Activated CD8-positive, alpha-beta memory T cell treated with anti-CD3 and anti-CD28 coated beads, Interleukin-2, amount 10 ng/mL, durations not matched to agents 7 days and 5 days (primary cell): ENCODE measurements around the gene MRPL58. TPM values are rescaled to one million over a fixed set of nuclear protein-coding genes. Genes with fewer than 3 reads are reported as not detected.
"Not testable (repeated sequence)": the region's sequence is repeated elsewhere in the genome, so short reads cannot be mapped to it uniquely, and the experiment has no call there.

Source experiments
- ATAC-seq: fragments of 150-1000 bp; cut with Tn5 transposase; one replicate; pipeline ENCODE4 v1.10.0; 2021; ENCODE audit warnings: moderate library complexity
- CTCF ChIA-PET: fragments of 350-600 bp; sonication (Branson Sonifier 250); formaldehyde crosslinking; loops from one replicate; lab custom pipeline; 2021; ENCODE audit warnings: antibody characterized with exemption; lab: Charles Lee
- DNase-seq: peaks from one replicate; pipeline ENCODE4 v3.0.0-alpha.2; 2020
- H3K27ac Mint-ChIP-seq: one replicate; pipeline ENCODE4 v1.8.0; 2021; ENCODE audit warnings: mild to moderate bottlenecking, mixed read lengths
- H3K27me3 Mint-ChIP-seq: one replicate; pipeline ENCODE4 v1.8.0; 2021; ENCODE audit warnings: mixed read lengths
- H3K36me3 Mint-ChIP-seq: one replicate; pipeline ENCODE4 v1.8.0; 2021; ENCODE audit warnings: mild to moderate bottlenecking, mixed read lengths
- H3K4me1 Mint-ChIP-seq: one replicate; pipeline ENCODE4 v1.8.0; 2021; ENCODE audit warnings: mixed read lengths
- H3K4me3 Mint-ChIP-seq: one replicate; pipeline ENCODE4 v1.8.0; 2021; ENCODE audit warnings: mild to moderate bottlenecking, moderate library complexity, mixed read lengths
- H3K9me3 Mint-ChIP-seq: one replicate; pipeline ENCODE4 v1.8.0; 2022; ENCODE audit warnings: low read depth, mixed read lengths
- total RNA-seq, 2 experiments: library from RNA; stranded (reverse); gene quantifications; one replicate each; pipeline ENCODE4 v1.2.3, GENCODE V29; 2021

MRPL58 gene
- total RNA-seq, 2 experiments from 2014 or later: 45.9 to 53.1 TPM

- no peak overlapping the region for H3K4me3 Mint-ChIP-seq
- no peaks in the 10 kb centered on the region for H3K36me3 Mint-ChIP-seq
- CTCF ChIA-PET: interaction anchor here (1.7 to 2.0 kb wide), 2 partner anchors 16 to 33 kb away, joined by 4 to 9 read pairs; no protein-coding TSS in a partner anchor
- ATAC-seq: no peak
- H3K27ac Mint-ChIP-seq: no peak overlapping the region
- H3K4me1 Mint-ChIP-seq: peaks cover 5% of the 10 kb centered on the region
- peaks cover 16% of the 10 kb centered on the region for H3K27me3 Mint-ChIP-seq
- no peaks in the 10 kb centered on the region for H3K9me3 Mint-ChIP-seq
- DNase-seq: no peak
These were observed 18.0 kb upstream of the MRPL58 start for GRCh38 chr17:74994440-74994839.

DNA sequence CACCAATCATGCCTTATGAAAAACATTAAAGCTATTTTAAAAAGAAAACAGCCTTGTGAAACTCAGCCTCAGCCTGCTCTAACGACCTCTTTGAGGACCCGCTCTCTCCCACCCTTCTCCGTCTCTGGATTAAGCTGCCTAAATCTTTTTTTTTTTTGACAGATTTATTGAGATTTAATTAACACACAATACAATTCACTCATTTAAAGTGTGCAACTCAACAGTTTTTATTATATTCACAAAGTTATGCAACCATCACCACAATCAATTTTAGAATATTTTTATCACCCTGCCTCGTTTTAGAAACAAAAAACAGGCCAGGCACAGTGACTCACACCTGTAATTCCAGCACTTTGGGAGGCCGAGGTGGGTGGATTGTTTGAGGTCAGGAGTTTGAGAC, 16.6 kb upstream of the MRPL58 start:
- peaks cover 5% of the 10 kb centered on the region for H3K4me1 Mint-ChIP-seq

GRCh38 chr17:74998783-74999182, 13.7 kb upstream of the MRPL58 start:
- CTCF ChIA-PET: interaction anchor here (0.7 to 1.1 kb wide), 2 partner anchors 37 to 38 kb away, joined by 3 to 4 read pairs; no protein-coding TSS in a partner anchor
- Mint-ChIP-seq H3K4me3 (no peak overlapping the region), H3K27me3 (no peaks in the 10 kb centered on the region), H3K4me1 (peaks cover 5% of the 10 kb centered on the region), H3K9me3 (no peaks in the 10 kb centered on the region), H3K36me3 (no peaks in the 10 kb centered on the region), H3K27ac (no peak overlapping the region)
- ATAC-seq: peak; percentile 16
- no peak for DNase-seq

More for the DNA sequence above, 16.6 kb upstream of the MRPL58 start:
- H3K27me3 Mint-ChIP-seq: peaks cover 6% of the 10 kb centered on the region
- no peak for DNase-seq
- CTCF ChIA-PET: interaction anchor here (1.8 kb wide), 1 partner anchor 11 kb away, joined by 3 read pairs; no protein-coding TSS in a partner anchor
- no peaks in the 10 kb centered on the region for H3K36me3 Mint-ChIP-seq
- ATAC-seq: no peak
- H3K27ac Mint-ChIP-seq: no peak overlapping the region
- H3K4me3 Mint-ChIP-seq: no peak overlapping the region
- H3K9me3 Mint-ChIP-seq: no peaks in the 10 kb centered on the region

DNA sequence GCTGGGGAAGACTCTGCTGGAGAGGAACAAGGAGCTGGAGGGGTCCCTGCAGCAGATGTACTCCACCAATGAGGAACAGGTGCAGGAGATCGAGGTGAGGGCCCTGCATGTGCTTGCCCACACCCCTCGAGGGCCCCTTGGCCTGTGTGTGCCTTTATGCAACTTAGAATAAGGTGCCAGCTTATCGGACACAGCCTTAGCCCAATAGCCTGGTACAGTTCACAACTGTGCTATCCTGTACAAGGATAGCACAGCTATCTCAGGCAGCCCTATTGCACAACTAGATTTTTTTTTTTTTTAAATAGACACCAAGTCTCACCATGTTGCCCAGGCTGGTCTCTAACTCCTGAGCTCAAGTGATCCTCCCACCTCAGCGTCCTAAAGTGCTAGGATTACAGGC, 12.9 kb upstream of the MRPL58 start:
- no peak for ATAC-seq
- H3K4me3 Mint-ChIP-seq: no peak overlapping the region
- no peak overlapping the region for H3K27ac Mint-ChIP-seq
- H3K36me3 Mint-ChIP-seq: no peaks in the 10 kb centered on the region
- CTCF ChIA-PET: interaction anchor here (0.6 to 1.3 kb wide), 4 partner anchors 13 to 602 kb away, joined by 3 to 5 read pairs (median 4); partner anchors contain the start of gene MRPL58
- H3K9me3 Mint-ChIP-seq: no peaks in the 10 kb centered on the region
- peaks cover 5% of the 10 kb centered on the region for H3K4me1 Mint-ChIP-seq
- H3K27me3 Mint-ChIP-seq: no peaks in the 10 kb centered on the region
- no peak for DNase-seq

- Mint-ChIP-seq H3K27ac (no peak overlapping the region), H3K36me3 (no peaks in the 10 kb centered on the region), H3K27me3 (peaks cover 3% of the 10 kb centered on the region), H3K4me3 (no peak overlapping the region), H3K9me3 (no peaks in the 10 kb centered on the region), H3K4me1 (peaks cover 5% of the 10 kb centered on the region)
- DNase-seq: no peak
- no peak for ATAC-seq
- CTCF ChIA-PET: interaction anchor here (1.9 to 2.6 kb wide), 2 partner anchors 10 to 40 kb away, joined by 6 to 7 read pairs; partner anchors contain the start of gene MRPL58
These were observed 10.3 kb upstream of the MRPL58 start for GRCh38 chr17:75001915-75002843.

GRCh38 chr17:75003070-75003956, 9.2 kb upstream of the MRPL58 start:
- H3K36me3 Mint-ChIP-seq: no peaks in the 10 kb centered on the region
- H3K9me3 Mint-ChIP-seq: no peaks in the 10 kb centered on the region
- ATAC-seq: no peak
- H3K4me3 Mint-ChIP-seq: no peak overlapping the region
- CTCF ChIA-PET: interaction anchor here (0.6 to 1.9 kb wide), 4 partner anchors 9 to 466 kb away, joined by 3 to 6 read pairs (median 4); partner anchors contain the start of gene MRPL58
- H3K27ac Mint-ChIP-seq: no peak overlapping the region
- H3K27me3 Mint-ChIP-seq: peaks cover 6% of the 10 kb centered on the region
- peaks cover 5% of the 10 kb centered on the region for H3K4me1 Mint-ChIP-seq
- DNase-seq: no peak

- DNase-seq: no peak
- H3K27ac Mint-ChIP-seq: no peak overlapping the region
- CTCF ChIA-PET: interaction anchor here (1.3 to 1.4 kb wide), 2 partner anchors 43 to 46 kb away, joined by 4 to 5 read pairs; no protein-coding TSS in a partner anchor
- no peak for ATAC-seq
- peaks cover 6% of the 10 kb centered on the region for H3K27me3 Mint-ChIP-seq
- no peaks in the 10 kb centered on the region for H3K9me3 Mint-ChIP-seq
- no peak overlapping the region for H3K4me3 Mint-ChIP-seq
- no peaks in the 10 kb centered on the region for H3K4me1 Mint-ChIP-seq
- no peaks in the 10 kb centered on the region for H3K36me3 Mint-ChIP-seq
These were observed 8.5 kb upstream of the MRPL58 start for GRCh38 chr17:75003957-75004355.

DNA sequence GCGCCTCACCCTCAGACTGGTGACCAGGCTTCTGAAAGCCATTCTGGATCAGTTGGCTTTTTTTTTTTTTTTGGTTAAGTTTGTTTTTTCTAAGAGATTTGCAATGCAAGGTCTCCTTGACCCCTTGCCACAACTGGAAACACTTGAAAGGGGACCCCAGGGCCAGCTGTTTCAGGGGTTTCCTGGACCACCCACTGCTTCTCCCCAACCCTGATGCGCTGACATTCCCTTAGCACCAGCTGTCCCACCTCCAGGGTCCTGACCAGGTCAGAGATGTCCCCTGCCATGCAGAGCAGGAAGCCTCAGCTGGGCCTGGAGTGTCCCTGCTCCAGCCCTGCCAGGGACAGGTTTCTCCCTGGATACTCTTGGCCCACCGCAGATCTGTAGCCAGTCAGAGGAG, 8.1 kb upstream of the MRPL58 start:
- Mint-ChIP-seq H3K36me3 (no peaks in the 10 kb centered on the region), H3K4me1 (no peaks in the 10 kb centered on the region), H3K27me3 (peaks cover 6% of the 10 kb centered on the region), H3K4me3 (no peak overlapping the region), H3K27ac (no peak overlapping the region), H3K9me3 (no peaks in the 10 kb centered on the region)
- CTCF ChIA-PET: interaction anchor here (1.3 to 9.7 kb wide), 2 partner anchors 42 to 44 kb away, joined by 5 to 129 read pairs; no protein-coding TSS in a partner anchor
- ATAC-seq (no peak), DNase-seq (no peak)

DNA sequence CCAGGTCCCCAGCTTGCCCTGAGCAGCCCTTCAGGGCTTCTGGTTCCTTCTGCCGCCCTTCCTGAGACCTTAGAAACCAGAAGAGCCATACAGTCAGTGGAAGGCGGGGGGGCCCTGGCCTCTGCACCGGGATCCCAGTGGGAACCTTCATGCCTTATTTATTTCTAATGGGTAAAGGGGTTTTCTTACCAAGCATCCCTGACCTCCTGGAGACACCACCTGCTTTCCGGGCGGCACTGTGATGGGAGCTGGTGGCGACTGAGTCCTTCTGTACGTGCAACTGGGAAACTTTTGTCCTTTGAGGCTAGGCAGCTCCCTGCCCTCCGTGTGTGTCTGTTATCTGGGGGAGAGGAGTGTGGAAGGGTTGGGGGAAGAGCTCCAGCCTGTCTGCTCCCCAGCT, 7.2 kb upstream of the MRPL58 start:
- no peaks in the 10 kb centered on the region for H3K9me3 Mint-ChIP-seq
- CTCF ChIA-PET: interaction anchor here (1.3 to 9.7 kb wide), 2 partner anchors 8 to 43 kb away, joined by 5 to 129 read pairs; no protein-coding TSS in a partner anchor
- no peak for DNase-seq
- H3K36me3 Mint-ChIP-seq: no peaks in the 10 kb centered on the region
- ATAC-seq: no peak
- H3K4me1 Mint-ChIP-seq: no peaks in the 10 kb centered on the region
- no peak overlapping the region for H3K4me3 Mint-ChIP-seq
- no peak overlapping the region for H3K27ac Mint-ChIP-seq
- peaks cover 6% of the 10 kb centered on the region for H3K27me3 Mint-ChIP-seq

- H3K9me3 Mint-ChIP-seq, H3K27me3 Mint-ChIP-seq, DNase-seq, H3K4me1 Mint-ChIP-seq, H3K27ac Mint-ChIP-seq, H3K36me3 Mint-ChIP-seq, ATAC-seq, H3K4me3 Mint-ChIP-seq: not testable (repeated sequence)
- CTCF ChIA-PET: interaction anchor here (0.5 to 9.7 kb wide), 3 partner anchors 9 to 411 kb away, joined by 4 to 129 read pairs (median 5); no protein-coding TSS in a partner anchor
These were observed 6.4 kb upstream of the MRPL58 start for GRCh38 chr17:75006084-75006483.

GRCh38 chr17:75006653-75007052, 5.8 kb upstream of the MRPL58 start:
- Mint-ChIP-seq H3K27ac (no peak overlapping the region), H3K27me3 (peaks cover 6% of the 10 kb centered on the region), H3K36me3 (no peaks in the 10 kb centered on the region), H3K4me3 (no peak overlapping the region), H3K9me3 (no peaks in the 10 kb centered on the region), H3K4me1 (no peaks in the 10 kb centered on the region)
- CTCF ChIA-PET: interaction anchor here (0.5 to 9.7 kb wide), 6 partner anchors 9 to 410 kb away, joined by 3 to 129 read pairs (median 4); partner anchors contain the start of gene CDR2L
- no peak for DNase-seq
- ATAC-seq: no peak

GRCh38 chr17:75008373-75008772, 4.1 kb upstream of the MRPL58 start:
- no peak for DNase-seq
- Mint-ChIP-seq H3K27me3 (peaks cover 6% of the 10 kb centered on the region), H3K4me3 (no peak overlapping the region), H3K9me3 (no peaks in the 10 kb centered on the region), H3K27ac (no peak overlapping the region), H3K36me3 (no peaks in the 10 kb centered on the region), H3K4me1 (peaks cover 10% of the 10 kb centered on the region)
- no peak for ATAC-seq
- CTCF ChIA-PET: interaction anchor here (1.1 to 9.7 kb wide), 3 partner anchors 9 to 50 kb away, joined by 3 to 129 read pairs (median 6); no protein-coding TSS in a partner anchor
